ENCODE measurements around the gene TENT4B.

Gene TENT4B

DNA sequence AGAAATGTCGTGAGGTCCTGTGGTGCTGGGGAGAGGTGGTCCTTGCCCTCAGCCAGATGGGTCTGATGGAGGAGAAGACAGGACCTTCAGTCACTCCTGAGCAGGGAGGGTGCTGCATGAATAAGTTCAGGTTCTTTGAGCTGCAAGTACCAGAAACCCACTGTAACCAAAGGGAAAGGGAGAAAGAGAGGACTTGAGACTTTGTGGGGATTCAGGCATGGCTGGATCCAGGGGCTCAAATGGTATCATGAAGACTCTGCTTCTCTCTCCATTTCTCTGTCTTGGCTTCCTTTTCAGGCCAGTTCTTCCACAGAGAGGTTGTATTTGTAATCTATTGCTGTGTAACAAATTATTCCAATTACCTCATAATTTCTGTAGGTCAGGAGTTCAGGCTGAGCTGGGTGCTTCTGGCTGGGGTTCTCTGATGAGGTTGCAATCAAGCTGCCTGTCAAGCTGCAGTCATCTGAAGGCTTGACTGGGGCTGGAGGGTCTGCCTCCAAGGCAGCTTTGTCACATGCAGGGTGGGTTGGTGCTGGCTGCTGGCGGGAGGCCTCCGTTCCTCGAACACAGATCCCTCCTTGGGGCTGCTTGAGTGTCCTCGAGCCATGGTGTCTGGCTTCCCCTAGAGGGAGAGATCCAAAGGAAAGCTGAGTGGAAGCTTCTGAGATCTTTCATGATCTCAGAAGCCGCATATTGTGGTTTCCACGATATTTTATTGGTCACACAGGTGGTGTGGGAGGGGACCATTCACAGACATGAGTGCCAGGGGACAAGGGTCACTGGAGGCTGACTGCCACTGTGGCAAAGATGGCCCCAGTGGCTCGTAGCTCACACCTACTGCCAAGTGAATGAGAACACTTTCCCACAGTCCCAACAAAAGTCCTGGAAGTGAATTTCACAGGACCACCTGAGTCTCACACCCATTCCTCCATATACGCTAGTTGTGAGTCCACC is 107.4 kb downstream of the TENT4B start:
- DNase-seq = no peak

GRCh38 chr16:50261160-50261706 is 108.1 kb downstream of the TENT4B start:
- no peak for DNase-seq

- DNase-seq = no peak
Observed at GRCh38 chr16:50261707-50262235, 108.7 kb downstream of the TENT4B start.

DNA sequence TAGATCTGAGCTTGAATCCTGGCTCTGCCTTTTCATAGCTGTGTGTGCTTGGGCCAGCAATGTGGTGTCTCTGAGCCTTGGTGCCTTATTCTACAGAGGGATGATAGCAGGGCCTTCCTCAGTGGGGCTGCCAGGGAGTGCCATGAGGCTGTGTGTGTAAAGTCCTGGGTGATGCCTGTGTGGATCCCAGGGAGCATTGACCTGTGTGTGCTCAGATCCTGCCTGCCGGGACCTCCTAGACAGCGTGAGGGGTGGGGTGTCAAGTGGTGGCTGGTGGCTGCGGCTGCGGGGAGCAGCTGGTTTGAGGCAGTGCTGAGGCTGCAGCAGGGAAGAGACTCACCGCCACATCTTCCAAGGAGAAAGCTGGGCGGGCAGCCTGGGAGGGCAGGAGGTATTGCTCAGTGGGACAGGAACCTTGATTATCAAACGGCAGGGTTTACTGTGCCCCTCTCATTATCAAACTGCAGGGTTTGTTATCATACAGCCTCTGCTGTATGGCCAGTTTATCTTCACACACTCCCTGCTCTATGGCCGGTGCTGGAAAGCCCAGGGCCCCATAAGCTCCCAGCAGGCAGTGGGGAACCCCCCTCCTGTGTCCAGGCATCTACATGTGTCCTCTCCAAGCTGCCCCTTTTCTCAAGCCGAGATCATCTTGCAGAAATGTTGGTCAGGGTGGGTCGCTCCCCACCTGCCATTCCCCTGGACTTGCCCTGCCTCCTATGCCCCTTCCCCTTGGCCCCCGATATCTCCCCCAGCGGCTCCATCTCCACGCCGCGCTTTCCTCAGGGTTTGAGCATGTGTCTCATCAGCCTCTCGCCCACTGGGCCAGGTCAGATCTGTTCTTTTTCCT is 110.2 kb downstream of the TENT4B start:
- DNase-seq = peak; percentile 26

- DNase-seq = peak; percentile 25
Observed at GRCh38 chr16:50263940-50264929, 111.1 kb downstream of the TENT4B start.

- DNase-seq = peak; percentile 34
Observed at GRCh38 chr16:50265260-50265659, 112.2 kb downstream of the TENT4B start.

- DNase-seq = no peak
Observed at GRCh38 chr16:50265716-50266336, 112.7 kb downstream of the TENT4B start.

- peak; percentile 79 for DNase-seq
Observed at GRCh38 chr16:50266337-50267091, 113.4 kb downstream of the TENT4B start, which contains the start of gene ADCY7. Gene ADCY7, plus strand, starts transcription at chr16:50266551. Its CDS starts 21,629 bp downstream, at chr16:50288180.

DNA sequence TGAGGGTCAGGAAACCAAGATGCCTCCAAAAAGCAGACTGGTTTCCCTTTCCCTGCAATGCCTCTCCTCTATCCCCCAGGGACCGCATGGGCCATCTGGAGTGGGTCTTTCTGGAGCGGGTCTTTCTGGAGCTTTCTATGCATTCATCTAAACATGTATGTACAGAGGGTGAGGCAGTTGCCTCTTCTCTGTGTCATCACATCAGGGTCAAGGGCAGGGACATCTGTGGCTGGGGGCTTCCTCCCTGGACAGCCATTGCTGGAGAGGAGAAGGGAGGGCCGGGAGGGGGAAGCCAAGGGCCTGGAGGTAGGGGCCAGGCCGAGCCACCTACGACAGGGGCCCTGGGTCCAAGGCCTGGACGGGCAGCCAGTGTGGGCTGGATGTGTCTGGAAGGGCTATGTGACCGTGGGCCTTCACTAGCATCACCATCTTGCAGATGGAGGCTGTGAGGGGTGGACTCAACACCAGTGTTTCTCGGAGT is 114.1 kb downstream of the TENT4B start:
- no peak for DNase-seq

DNA sequence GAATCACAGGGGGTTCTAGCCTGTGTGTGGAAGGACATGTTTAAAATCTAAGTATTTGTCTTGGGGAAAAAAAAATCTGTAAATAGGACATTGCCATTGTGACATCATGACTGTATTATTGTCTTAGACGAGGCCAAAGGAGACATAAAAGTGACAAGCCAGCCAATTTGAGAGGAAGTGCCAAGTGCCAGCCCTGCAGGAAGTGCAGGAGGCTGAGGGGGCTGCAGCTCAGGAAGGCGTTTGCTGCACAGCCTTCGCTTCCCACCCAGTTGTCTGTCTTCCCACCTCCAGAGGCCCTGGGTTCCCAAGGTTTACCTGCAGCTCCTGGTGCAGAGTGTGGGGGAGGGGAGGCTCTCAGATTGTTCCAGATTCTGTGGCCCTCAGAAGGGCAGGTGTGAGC is 114.5 kb downstream of the TENT4B start:
- no peak for DNase-seq

DNA sequence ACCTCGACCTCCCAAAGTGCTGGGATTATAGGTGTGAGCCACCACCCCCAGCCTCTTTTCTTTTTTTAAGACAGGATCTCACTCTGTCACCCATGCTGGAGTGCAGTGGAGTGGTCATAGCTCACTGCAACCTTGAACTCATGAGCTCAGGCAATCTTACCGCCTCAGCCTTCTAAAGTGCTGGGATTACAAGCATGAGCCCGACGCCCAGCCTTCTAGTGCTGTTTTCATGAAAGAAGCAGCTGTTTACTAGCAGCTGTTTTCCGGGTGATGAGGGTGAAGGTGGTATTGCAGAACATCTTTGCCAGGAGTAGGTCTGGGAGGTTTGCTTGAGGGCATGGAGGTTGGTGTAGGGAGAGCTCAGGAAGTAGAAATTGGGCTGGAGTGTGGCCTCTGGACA is 115.2 kb downstream of the TENT4B start:
- DNase-seq = no peak

DNA sequence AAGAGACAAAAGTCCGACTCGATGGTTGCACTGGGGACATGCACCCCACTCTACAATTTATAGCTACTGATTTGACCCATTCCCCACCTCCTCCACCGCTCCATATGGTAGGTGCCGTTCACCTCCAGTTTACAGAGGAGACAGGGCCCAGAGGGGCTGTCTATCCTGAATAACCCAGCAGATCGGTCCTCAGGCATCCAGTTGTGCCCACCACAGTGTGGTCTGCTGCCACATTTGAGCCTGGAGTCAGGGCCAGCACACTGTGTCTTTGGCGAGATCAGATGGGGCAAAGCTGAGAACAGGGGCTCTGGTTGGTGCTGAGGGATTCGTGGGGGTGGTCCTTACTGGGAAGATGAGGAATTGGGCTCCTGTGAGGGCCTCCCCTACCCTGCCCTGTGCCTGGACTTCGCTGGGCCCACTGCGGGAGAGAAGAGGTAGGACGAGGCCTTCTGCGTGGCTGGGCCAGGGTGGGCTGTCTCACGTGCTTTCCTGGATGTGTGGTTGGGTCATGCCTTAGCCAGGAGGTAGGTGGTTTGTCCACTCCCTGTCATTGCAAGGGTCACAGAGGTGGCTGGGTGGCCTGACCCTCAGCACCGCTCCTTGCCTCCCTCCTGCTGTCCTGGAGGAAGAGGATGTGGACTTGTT is 116.1 kb downstream of the TENT4B start:
- no peak for DNase-seq

GRCh38 chr16:50269769-50270509 is 116.8 kb downstream of the TENT4B start:
- no peak for DNase-seq

DNA sequence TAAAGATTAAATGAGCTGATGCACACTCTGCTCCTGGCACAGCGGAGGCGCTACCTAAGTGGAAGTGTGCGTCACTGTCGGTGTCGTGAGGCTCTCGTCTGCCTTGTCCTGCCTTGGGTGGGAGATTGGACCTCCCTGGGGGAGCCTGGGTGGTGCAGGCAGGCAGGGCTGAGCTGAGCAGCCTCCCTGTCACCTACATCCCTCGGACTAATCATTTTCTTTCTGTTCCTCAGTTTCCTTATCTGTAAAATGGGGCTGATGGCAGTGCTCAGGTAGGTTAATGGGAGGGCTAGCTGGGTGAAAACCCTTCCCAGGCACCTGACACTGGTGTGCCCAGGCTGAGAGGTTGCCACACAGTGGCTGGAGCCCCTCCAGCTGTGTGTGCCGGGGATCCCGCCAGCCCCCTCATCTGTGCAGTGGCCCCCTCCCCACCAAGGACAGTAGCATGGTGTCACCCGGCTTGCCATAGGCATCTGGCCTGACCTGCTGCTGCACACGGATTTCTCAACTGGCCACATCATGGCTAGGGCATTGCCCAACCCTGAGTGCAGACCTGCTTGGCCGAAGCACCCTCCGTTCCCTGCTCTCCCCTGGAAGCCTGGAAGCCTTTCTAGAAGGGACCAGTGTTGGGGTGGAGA is 117.5 kb downstream of the TENT4B start:
- DNase-seq = no peak

- DNase-seq = no peak
Observed at GRCh38 chr16:50271148-50272041, 118.3 kb downstream of the TENT4B start.

DNA sequence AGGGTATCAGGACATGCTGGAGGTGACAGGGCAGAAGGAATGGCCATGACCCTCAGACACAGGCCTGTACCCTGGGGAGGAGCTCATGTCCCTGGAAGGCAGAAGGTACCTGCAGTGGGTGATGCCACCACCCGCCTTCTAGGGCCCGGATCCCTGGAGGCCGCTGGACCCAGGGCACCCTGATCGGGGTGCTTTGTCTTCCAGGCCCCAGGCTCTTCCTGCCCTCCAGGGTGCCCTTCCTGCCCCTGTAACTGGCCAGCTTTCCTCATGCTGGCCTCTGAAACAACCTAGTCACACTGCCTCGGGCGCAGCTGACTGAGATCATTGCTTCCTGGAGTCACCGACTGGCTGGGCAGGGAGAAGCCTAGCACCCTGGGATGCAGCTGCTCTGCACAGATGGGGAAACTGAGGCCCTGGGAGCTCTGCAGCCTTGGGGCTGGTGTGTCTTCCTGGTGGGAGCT is 119.0 kb downstream of the TENT4B start:
- DNase-seq = no peak

DNA sequence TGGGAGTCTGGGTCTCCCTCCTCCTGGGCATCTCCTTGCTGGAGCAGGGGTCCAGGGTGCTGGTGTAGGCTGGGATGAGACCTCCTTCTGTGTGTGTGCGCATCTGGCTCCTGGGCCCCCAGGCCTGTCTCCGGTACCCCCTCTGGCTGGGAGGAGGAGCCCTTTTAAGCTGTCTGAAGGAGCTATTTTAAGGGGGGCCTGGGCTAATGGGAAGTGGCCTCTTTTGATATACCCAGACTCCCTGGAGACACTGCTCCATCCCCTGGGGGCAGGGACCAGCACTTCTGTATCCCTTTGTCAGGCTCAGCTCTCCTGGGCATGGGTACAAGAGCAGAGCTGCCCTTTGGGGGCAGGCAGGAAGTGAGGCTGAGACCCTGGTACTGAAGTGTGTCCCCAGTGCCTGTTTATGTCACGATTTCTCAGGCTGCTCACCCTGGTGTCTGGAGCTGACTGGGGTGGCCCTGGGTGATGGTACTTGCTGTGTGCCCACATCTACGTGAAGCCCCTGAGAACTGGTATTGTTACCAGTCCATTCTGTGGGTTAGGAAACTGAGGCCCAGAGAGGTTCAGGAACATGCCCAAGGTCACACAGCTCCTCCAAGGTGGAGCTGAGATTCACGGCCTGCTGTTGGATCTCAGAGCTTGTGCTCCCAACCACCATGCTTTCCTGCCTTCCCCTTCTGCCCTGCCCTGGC is 119.7 kb downstream of the TENT4B start:
- DNase-seq = no peak

Measured in activated CD4-positive, CD25-positive, alpha-beta regulatory T cell treated with anti-CD3 and anti-CD28 coated beads, Interleukin-2, amount 50 U/mL, for 72 hours (primary cell).